ENCODE measurements around the gene EHMT2.
"Not testable (repeated sequence)": the region's sequence is repeated elsewhere in the genome, so short reads cannot be mapped to it uniquely, and the experiment has no call there.

Gene EHMT2

GRCh38 chr6:31870385-31870921 lies 27.0 kb downstream of the EHMT2 start:
- no peak for DNase-seq (ENCODE audit: low spot score)

GRCh38 chr6:31869343-31869742 lies 28.2 kb downstream of the EHMT2 start:
- no peak for DNase-seq (ENCODE audit: low spot score)

GRCh38 chr6:31868658-31868971 lies 28.9 kb downstream of the EHMT2 start:
- not testable (repeated sequence) for DNase-seq (ENCODE audit: low spot score)

- DNase-seq (ENCODE audit: low spot score): no peak
Measured at GRCh38 chr6:31865205-31866118, 32.0 kb downstream of the EHMT2 start.

GRCh38 chr6:31864818-31865204 lies 32.7 kb downstream of the EHMT2 start:
- DNase-seq (ENCODE audit: low spot score): no peak

- not testable (repeated sequence) for DNase-seq (ENCODE audit: low spot score)
Measured at GRCh38 chr6:31864123-31864562, 33.4 kb downstream of the EHMT2 start.

- DNase-seq (ENCODE audit: low spot score): peak; percentile 100
Measured at GRCh38 chr6:31862344-31863235, 34.9 kb downstream of the EHMT2 start, which contains the start of gene NEU1. Gene NEU1 (minus strand): TSS chr6:31862821. CDS start chr6:31862776, 45 bp downstream.

- DNase-seq (ENCODE audit: low spot score): no peak
Measured at GRCh38 chr6:31861919-31862343, 35.6 kb downstream of the EHMT2 start.

GRCh38 chr6:31861150-31861549 lies 36.3 kb downstream of the EHMT2 start:
- no peak for DNase-seq (ENCODE audit: low spot score)

GRCh38 chr6:31860349-31860748 lies 37.1 kb downstream of the EHMT2 start:
- no peak for DNase-seq (ENCODE audit: low spot score)

GRCh38 chr6:31859923-31860322 lies 37.6 kb downstream of the EHMT2 start:
- DNase-seq (ENCODE audit: low spot score): no peak

- no peak for DNase-seq (ENCODE audit: low spot score)
Measured at GRCh38 chr6:31858707-31859106, 38.8 kb downstream of the EHMT2 start.

GRCh38 chr6:31857774-31858173 lies 39.7 kb downstream of the EHMT2 start:
- not testable (repeated sequence) for DNase-seq (ENCODE audit: low spot score)

GRCh38 chr6:31851980-31852718 lies 45.3 kb downstream of the EHMT2 start:
- DNase-seq (ENCODE audit: low spot score): not testable (repeated sequence)

- DNase-seq (ENCODE audit: low spot score): no peak
Measured at GRCh38 chr6:31851485-31851832, 46.0 kb downstream of the EHMT2 start.

- no peak for DNase-seq (ENCODE audit: low spot score)
Measured at GRCh38 chr6:31850765-31851484, 46.6 kb downstream of the EHMT2 start.

- no peak for DNase-seq (ENCODE audit: low spot score)
Measured at GRCh38 chr6:31847276-31847978, 50.1 kb downstream of the EHMT2 start.

- DNase-seq (ENCODE audit: low spot score): no peak
Measured at GRCh38 chr6:31844507-31844906, 53.0 kb downstream of the EHMT2 start.

GRCh38 chr6:31842053-31842452 lies 55.4 kb downstream of the EHMT2 start:
- DNase-seq (ENCODE audit: low spot score): no peak

- DNase-seq (ENCODE audit: low spot score): not testable (repeated sequence)
Measured at GRCh38 chr6:31839779-31840126, 57.7 kb downstream of the EHMT2 start.

- DNase-seq (ENCODE audit: low spot score): no peak
Measured at GRCh38 chr6:31838968-31839367, 58.5 kb downstream of the EHMT2 start.

All from COLO829 (cell line).